HG03565 (cell line): ENCODE results near the gene BICC1.

Experiments used
- ATAC-seq: cut with Tn5 transposase; IDR thresholded peaks from one replicate; pipeline ENCODE4 v1.9.1; 2021; ENCODE audit warnings: mild to moderate bottlenecking, moderate library complexity; ENCODE audit not compliant: unreplicated experiment

The BICC1 gene

GRCh38 chr10:58773944-58774343, 261.3 kb downstream of the BICC1 start:
- ATAC-seq = no peak

GRCh38 chr10:58775960-58776567, 263.4 kb downstream of the BICC1 start:
- ATAC-seq = no peak

- no peak for ATAC-seq
These were observed 264.1 kb downstream of the BICC1 start for GRCh38 chr10:58776568-58777318.

- ATAC-seq = no peak
These were observed 266.3 kb downstream of the BICC1 start for GRCh38 chr10:58778966-58779365.

GRCh38 chr10:58779594-58779993, 266.9 kb downstream of the BICC1 start:
- ATAC-seq = no peak

GRCh38 chr10:58780476-58780875, 267.8 kb downstream of the BICC1 start:
- no peak for ATAC-seq

- ATAC-seq = peak; percentile 76
These were observed 269.3 kb downstream of the BICC1 start for GRCh38 chr10:58781873-58782488.

- no peak for ATAC-seq
These were observed 270.5 kb downstream of the BICC1 start for GRCh38 chr10:58782876-58783851.

GRCh38 chr10:58784361-58784760, 271.7 kb downstream of the BICC1 start:
- ATAC-seq = no peak

GRCh38 chr10:58785354-58785753, 272.7 kb downstream of the BICC1 start:
- ATAC-seq = no peak

GRCh38 chr10:58791137-58791536, 278.5 kb downstream of the BICC1 start:
- ATAC-seq = no peak

GRCh38 chr10:58795560-58795959, 282.9 kb downstream of the BICC1 start:
- no peak for ATAC-seq

- ATAC-seq = no peak
These were observed 283.6 kb downstream of the BICC1 start for GRCh38 chr10:58796242-58796641.

GRCh38 chr10:58796824-58797223, 284.2 kb downstream of the BICC1 start:
- no peak for ATAC-seq

GRCh38 chr10:58797356-58797755, 284.7 kb downstream of the BICC1 start:
- ATAC-seq = no peak

GRCh38 chr10:58802047-58802446, 289.4 kb downstream of the BICC1 start:
- ATAC-seq = no peak

- no peak for ATAC-seq
These were observed 293.7 kb downstream of the BICC1 start for GRCh38 chr10:58806323-58806722.

- no peak for ATAC-seq
These were observed 294.4 kb downstream of the BICC1 start for GRCh38 chr10:58806970-58807628.

- ATAC-seq = no peak
These were observed 295.0 kb downstream of the BICC1 start for GRCh38 chr10:58807629-58808022.

GRCh38 chr10:58810751-58811150, 298.1 kb downstream of the BICC1 start:
- ATAC-seq = no peak
